Measurements from ENCODE around the gene PRKG1.
A peak's percentile ranks its signal among the peaks of the same experiment; 100 is the strongest.
"Not testable (repeated sequence)": the region's sequence is repeated elsewhere in the genome, so short reads cannot be mapped to it uniquely, and the experiment has no call there.

The PRKG1 gene

GRCh38 chr10:52210161-52210560, 1135.9 kb downstream of the PRKG1 start:
- DNase-seq = no peak

- DNase-seq = no peak
Observed at GRCh38 chr10:52212062-52212461, 1137.8 kb downstream of the PRKG1 start.

- no peak for DNase-seq
Observed at GRCh38 chr10:52212802-52213201, 1138.5 kb downstream of the PRKG1 start.

- no peak for DNase-seq
Observed at GRCh38 chr10:52213321-52213752, 1139.0 kb downstream of the PRKG1 start.

- DNase-seq = peak; percentile 37
Observed at GRCh38 chr10:52215745-52216361, 1141.6 kb downstream of the PRKG1 start.

GRCh38 chr10:52216852-52217251, 1142.6 kb downstream of the PRKG1 start:
- DNase-seq = no peak

- DNase-seq = no peak
Observed at GRCh38 chr10:52217531-52217930, 1143.2 kb downstream of the PRKG1 start.

GRCh38 chr10:52220947-52221346, 1146.7 kb downstream of the PRKG1 start:
- DNase-seq = no peak

GRCh38 chr10:52221923-52222322, 1147.6 kb downstream of the PRKG1 start:
- no peak for DNase-seq

- DNase-seq = no peak
Observed at GRCh38 chr10:52226197-52226847, 1152.0 kb downstream of the PRKG1 start.

- no peak for DNase-seq
Observed at GRCh38 chr10:52228556-52228955, 1154.3 kb downstream of the PRKG1 start.

- no peak for DNase-seq
Observed at GRCh38 chr10:52229291-52229931, 1155.1 kb downstream of the PRKG1 start.

- no peak for DNase-seq
Observed at GRCh38 chr10:52232561-52233350, 1158.5 kb downstream of the PRKG1 start.

- DNase-seq = not testable (repeated sequence)
Observed at GRCh38 chr10:52233351-52233991, 1159.2 kb downstream of the PRKG1 start.

GRCh38 chr10:52239771-52240170, 1165.5 kb downstream of the PRKG1 start:
- DNase-seq = no peak

- no peak for DNase-seq
Observed at GRCh38 chr10:52245547-52245946, 1171.3 kb downstream of the PRKG1 start.

- DNase-seq = not testable (repeated sequence)
Observed at GRCh38 chr10:52247929-52248328, 1173.6 kb downstream of the PRKG1 start.

GRCh38 chr10:52248697-52249306, 1174.5 kb downstream of the PRKG1 start:
- no peak for DNase-seq

GRCh38 chr10:52249850-52250395, 1175.6 kb downstream of the PRKG1 start:
- DNase-seq = no peak

- no peak for DNase-seq
Observed at GRCh38 chr10:52250510-52250909, 1176.2 kb downstream of the PRKG1 start.

- DNase-seq = no peak
Observed at GRCh38 chr10:52252307-52252706, 1178.0 kb downstream of the PRKG1 start.

All from CD4-positive, alpha-beta T cell treated with Interleukin-6 for 4 hours (primary cell).